Panc1 (cell line): ENCODE results near the gene NPPA.

Experiments used
- POLR2AphosphoS5 ChIP-seq: IDR thresholded peaks from 2 replicates; pipeline ENCODE4 v1.6.1; 2012; ENCODE audit warnings: mild to moderate bottlenecking, low read depth, low read length, moderate library complexity
- SIN3A ChIP-seq: IDR thresholded peaks from 2 replicates; pipeline ENCODE4 v1.6.1; 2012; ENCODE audit warnings: low read depth, mild to moderate bottlenecking, low read length, moderate library complexity, borderline replicate concordance; ENCODE audit not compliant: insufficient read depth
- TCF7L2 ChIP-seq: IDR thresholded peaks from 2 replicates; pipeline ENCODE4 v1.6.1; 2011; ENCODE audit warnings: mild to moderate bottlenecking, low read depth, low read length, inconsistent platforms
- TF ChIP-seq, protein P1 (sequence below): fragments of 450-650 bp; IDR thresholded peaks from 2 replicates; pipeline ENCODE4 v1.5.1; 2017; ENCODE audit warnings: mild to moderate bottlenecking
- TF ChIP-seq, protein P2 (sequence below), 2 experiments: IDR thresholded peaks; 2 replicates each; pipeline ENCODE4 v1.6.1; 2011 to 2012; ENCODE audit warnings: low read depth in 2 of 2, control low read depth in 1 of 2, low read length in 1 of 2, mild to moderate bottlenecking in 1 of 2, moderate library complexity in 1 of 2; ENCODE audit not compliant: insufficient read depth in 1 of 2

GRCh38 chr1:11822091-11822490, 25.5 kb downstream of the NPPA start:
- TF ChIP-seq, protein P1, sequence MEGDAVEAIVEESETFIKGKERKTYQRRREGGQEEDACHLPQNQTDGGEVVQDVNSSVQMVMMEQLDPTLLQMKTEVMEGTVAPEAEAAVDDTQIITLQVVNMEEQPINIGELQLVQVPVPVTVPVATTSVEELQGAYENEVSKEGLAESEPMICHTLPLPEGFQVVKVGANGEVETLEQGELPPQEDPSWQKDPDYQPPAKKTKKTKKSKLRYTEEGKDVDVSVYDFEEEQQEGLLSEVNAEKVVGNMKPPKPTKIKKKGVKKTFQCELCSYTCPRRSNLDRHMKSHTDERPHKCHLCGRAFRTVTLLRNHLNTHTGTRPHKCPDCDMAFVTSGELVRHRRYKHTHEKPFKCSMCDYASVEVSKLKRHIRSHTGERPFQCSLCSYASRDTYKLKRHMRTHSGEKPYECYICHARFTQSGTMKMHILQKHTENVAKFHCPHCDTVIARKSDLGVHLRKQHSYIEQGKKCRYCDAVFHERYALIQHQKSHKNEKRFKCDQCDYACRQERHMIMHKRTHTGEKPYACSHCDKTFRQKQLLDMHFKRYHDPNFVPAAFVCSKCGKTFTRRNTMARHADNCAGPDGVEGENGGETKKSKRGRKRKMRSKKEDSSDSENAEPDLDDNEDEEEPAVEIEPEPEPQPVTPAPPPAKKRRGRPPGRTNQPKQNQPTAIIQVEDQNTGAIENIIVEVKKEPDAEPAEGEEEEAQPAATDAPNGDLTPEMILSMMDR: no peak
- TF ChIP-seq POLR2AphosphoS5 (no peak), SIN3A (no peak), TCF7L2 (no peak)
- TF ChIP-seq, protein P2, sequence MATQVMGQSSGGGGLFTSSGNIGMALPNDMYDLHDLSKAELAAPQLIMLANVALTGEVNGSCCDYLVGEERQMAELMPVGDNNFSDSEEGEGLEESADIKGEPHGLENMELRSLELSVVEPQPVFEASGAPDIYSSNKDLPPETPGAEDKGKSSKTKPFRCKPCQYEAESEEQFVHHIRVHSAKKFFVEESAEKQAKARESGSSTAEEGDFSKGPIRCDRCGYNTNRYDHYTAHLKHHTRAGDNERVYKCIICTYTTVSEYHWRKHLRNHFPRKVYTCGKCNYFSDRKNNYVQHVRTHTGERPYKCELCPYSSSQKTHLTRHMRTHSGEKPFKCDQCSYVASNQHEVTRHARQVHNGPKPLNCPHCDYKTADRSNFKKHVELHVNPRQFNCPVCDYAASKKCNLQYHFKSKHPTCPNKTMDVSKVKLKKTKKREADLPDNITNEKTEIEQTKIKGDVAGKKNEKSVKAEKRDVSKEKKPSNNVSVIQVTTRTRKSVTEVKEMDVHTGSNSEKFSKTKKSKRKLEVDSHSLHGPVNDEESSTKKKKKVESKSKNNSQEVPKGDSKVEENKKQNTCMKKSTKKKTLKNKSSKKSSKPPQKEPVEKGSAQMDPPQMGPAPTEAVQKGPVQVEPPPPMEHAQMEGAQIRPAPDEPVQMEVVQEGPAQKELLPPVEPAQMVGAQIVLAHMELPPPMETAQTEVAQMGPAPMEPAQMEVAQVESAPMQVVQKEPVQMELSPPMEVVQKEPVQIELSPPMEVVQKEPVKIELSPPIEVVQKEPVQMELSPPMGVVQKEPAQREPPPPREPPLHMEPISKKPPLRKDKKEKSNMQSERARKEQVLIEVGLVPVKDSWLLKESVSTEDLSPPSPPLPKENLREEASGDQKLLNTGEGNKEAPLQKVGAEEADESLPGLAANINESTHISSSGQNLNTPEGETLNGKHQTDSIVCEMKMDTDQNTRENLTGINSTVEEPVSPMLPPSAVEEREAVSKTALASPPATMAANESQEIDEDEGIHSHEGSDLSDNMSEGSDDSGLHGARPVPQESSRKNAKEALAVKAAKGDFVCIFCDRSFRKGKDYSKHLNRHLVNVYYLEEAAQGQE (IDR thresholded peaks at IDR 0.05; ENCODE audit: insufficient read depth in 1 of 2, low read depth in 2 of 2, low read length in 1 of 2): no peak
